ENCODE data around the gene PPP2CA.
A peak's percentile ranks its signal among the peaks of the same experiment; 100 is the strongest.
"Not testable (repeated sequence)": the region's sequence is repeated elsewhere in the genome, so short reads cannot be mapped to it uniquely, and the experiment has no call there.

PPP2CA gene

DNA sequence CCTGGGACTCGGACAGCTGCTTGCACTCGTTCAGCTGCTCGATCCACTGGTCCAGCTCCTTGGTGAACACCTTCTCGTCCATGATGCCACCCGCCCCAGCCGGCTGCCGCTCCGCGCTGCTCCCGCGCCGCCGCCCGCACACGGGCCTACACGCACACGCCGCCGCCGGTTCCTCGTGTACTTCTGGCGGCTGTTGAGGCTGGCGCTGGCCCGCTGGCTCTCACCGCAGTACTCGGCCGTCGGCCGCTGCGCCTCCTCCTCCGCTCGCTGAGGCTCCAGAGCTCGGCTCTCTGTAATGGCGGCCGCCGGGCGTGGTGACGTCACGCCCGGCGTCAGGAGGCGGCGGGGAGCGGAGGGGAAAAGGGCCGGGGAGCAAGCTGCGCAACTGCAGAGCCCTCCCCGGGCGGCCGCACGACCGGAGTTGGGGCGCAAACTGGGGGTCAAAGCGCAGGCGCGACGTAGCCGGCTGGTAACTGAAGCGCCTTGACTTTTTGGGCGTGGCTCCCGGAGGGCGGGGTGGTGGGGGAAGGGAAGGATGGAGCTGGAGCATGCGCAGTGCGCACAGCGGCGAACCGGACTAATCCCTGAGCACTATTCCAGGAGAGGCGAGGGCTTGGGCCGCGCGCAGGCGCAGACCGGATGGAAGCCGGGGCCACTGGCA lies at the start of gene PPP2CA:
Gene PPP2CA, minus strand, starts transcription at position 294 of the 661 bp plus-strand sequence. Its CDS starts 212 bp downstream, at position 82.
- DNase-seq = peak; percentile 81

DNA sequence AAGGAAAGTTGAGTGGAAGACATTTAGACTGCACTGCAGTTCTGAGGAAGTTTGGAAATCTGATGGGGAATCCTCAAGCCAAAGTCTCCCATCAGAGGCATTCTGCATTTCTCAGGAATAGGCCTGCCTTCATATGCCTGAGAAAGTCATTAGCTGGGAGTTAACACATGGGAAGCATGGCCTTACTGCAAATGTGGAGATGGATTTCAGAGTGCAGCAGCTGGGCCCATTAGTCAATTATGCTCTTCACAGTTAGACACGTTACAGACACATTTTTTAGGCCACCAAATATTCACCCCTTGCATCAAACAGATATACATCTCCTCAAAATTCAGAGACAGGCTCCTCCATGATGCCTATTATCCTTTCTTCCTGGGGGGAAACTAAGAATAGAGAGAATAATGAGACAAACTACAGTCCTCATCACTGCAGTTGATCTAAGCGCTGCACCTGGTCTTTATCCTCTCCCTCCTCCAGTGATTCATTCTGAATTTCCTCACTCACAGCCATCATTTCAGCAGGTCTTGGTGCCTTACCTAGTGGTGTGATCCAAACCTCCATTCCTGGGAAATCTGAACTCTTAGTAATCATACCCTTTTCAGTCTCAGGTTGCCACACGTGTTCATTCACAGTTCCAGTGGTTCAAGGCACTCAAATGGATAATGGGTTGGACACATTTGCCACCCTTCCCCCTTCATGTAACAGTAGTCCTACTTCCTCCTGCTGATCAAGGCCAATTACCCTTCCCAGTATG lies 47.9 kb upstream of the PPP2CA start:
- DNase-seq = no peak

DNA sequence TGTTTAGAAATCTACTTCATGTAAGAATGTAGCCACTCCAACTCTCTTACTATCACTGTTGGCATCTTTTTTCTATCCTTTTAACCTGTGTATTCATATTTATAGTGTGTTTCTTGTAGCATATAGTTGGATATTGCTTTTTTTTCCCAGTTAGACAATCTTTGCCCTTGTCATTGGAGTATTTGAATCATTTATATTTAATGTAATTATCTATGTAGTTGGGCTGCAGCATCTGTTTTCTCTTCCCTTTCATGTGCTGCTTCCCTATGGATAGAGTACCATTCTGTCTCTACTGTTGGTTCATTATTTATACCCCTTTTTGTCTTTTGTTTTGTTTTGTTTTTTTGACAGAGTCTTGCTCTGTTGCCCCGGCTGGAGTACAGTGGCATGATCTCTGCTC lies 45.2 kb upstream of the PPP2CA start:
- DNase-seq = no peak

DNA sequence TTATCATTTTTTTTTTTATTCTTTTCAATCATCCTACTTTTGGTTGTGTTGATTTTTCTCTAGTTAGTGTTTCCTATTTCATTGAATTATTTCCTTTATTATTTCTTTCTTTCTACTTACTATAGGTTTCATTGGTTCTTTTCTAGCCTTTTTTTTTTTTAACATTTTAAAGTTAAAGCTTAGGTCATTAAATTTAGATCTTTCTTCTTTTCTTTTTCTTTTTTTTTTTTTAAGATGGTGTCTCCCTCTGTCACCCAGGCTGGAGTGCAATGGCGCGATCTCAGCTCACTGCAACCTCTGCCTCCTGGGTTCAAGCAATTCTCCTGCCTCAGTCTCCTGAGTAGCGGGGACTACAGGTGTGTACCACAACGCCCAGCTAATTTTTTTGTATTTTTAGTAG lies 43.0 kb upstream of the PPP2CA start:
- no peak for DNase-seq

DNA sequence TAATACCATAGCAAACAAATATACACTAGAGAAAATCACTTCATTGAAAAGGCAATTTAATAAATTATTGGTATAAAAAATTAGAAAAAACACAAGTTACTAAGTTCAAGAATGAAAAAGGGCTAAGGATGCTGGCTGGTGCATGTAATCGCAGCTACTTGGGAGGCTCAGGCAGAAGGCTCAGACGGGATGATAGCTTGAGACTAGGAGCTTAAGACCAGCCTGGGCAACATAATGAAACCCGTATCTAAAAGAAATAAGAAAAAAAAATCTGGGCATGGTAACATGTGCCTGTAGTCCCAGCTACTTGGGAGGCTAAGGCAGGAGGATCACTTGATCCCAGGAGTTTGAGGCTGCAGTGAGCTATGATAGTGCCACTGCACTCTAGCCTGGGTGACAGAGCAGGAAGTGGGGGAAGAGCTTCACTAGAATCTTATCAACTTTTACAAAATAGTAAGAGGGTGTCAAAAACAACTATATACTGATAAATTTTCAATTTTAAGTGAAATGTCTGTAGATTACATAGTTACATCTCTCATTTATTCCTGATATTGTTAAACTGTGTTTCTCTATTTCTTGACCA lies 42.2 kb upstream of the PPP2CA start:
- no peak for DNase-seq

DNA sequence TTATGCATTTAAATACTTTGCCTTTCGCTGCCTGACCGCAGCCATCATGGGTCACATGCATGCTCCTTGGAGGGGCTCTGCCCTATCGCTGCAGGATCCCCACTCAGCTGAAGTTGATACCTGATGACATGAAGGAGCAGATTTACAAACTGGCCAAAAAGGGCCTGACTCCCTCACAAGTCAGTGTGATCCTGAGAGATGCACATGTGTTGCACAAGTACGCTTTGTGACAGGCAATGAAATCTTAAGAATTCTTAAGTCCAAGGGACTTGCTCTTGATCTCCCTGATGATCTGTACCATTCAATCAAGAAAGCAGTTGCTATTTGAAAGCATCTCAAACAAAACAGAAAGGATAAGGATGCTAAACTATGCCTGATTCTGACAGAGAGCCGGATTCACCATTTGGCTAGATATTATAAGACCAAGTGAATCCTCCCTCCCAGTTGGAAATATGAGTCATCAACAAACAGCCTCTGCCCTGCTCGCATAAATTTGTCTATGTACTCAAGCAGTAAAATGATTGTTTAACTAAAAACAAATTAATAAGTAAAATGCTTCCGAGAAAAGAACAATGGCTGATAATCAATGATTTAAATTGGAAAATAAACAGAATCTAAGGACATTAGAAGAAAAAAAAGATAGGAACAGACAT lies 41.6 kb upstream of the PPP2CA start:
- no peak for DNase-seq

DNA sequence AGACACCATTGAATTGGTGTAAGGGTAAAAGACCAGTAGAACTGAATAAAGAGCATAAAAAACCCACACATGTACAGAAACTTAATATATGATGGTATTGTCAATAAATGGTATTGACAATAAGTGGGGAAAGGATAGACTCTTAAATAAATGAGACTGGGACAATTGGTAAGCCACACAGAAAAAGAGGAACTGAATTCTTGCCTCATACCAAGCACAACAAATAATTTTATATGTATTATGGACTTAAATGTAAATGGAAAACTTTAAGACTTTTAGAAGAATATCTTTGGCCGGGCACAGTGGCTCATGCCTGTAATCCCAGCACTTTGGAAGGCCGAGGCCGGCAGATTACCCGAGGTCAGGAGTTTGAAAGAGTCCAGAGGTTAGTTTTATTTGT lies 37.9 kb upstream of the PPP2CA start:
- DNase-seq = no peak

- DNase-seq = not testable (repeated sequence)
These were observed 36.8 kb upstream of the PPP2CA start for GRCh38 chr5:134262629-134263028.

DNA sequence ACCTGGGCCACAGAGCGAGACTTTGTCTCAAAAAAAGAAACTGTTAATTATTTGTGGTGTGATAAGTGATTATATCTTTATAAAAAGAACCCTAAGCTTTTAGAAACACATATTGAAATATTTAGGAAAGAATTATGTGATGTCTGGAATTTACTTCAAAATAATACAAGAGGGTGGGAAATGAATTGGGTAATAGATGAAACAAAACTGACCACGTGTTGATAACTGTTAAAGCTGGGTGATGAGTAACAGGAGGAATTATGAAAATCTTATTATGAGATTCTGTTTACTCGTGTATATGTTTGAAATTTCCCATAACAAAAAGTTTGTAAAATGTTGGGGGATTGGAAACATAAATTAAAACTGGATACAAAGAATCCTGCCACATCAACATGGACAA lies 33.0 kb upstream of the PPP2CA start:
- DNase-seq = no peak

DNA sequence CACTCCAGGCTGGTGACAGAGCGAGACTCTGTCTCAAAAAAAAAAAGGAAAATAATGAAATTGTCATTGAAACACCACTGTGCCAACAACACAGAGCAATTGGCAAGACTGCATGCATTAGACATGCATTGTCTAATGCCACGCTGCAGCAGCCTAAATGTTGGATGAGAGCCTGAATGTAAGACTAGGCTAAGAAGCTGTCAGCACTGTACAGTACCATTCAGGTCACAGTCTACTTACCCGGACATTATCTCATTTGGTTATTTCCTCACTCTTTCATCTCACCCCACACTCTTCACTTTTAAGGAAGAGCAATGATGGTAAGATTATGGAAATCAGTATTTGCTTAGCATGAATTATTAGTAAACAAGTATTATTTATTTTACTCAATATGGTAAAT lies 31.3 kb upstream of the PPP2CA start:
- no peak for DNase-seq

GRCh38 chr5:134255418-134256150 lies 29.7 kb upstream of the PPP2CA start:
- no peak for DNase-seq

- not testable (repeated sequence) for DNase-seq
These were observed 27.7 kb upstream of the PPP2CA start for GRCh38 chr5:134253368-134254153.

DNA sequence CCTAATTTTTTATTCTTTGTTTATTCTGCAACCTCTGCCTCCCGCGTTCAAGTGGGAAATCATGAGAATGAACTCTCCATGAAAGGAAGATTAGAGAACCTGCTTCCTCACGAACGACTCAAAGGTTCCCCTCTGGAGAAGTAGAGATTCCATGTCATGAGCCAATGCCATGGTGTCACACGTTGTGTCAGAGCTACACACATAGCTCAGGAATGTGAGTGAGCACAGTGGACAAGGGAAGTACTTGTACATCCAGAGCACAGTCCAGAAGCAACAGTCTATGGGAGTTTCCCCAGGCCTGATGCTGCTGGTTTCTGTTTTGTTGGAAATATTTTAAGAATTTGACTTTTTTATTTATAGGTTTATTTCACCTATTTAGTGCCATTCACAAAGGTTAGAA lies 26.8 kb upstream of the PPP2CA start:
- no peak for DNase-seq

DNA sequence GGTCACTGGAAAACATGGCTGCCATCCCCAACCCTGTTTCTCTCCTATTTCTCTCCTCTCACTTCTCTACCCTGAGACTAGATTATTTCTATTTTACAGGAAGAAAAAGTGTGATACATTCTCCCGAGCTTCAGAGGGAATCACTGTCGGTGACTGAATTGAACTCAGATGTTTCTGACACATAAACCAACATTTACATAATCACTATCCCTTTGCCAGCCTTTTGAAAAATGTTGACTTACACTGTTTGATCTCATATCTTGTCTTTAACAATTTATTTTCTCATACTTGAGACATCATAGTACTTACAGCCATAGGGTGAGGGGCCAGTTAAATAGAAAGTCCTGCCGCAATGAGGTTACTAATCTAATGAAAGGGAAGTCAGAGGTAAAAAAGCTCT lies 25.1 kb upstream of the PPP2CA start:
- DNase-seq = no peak

DNA sequence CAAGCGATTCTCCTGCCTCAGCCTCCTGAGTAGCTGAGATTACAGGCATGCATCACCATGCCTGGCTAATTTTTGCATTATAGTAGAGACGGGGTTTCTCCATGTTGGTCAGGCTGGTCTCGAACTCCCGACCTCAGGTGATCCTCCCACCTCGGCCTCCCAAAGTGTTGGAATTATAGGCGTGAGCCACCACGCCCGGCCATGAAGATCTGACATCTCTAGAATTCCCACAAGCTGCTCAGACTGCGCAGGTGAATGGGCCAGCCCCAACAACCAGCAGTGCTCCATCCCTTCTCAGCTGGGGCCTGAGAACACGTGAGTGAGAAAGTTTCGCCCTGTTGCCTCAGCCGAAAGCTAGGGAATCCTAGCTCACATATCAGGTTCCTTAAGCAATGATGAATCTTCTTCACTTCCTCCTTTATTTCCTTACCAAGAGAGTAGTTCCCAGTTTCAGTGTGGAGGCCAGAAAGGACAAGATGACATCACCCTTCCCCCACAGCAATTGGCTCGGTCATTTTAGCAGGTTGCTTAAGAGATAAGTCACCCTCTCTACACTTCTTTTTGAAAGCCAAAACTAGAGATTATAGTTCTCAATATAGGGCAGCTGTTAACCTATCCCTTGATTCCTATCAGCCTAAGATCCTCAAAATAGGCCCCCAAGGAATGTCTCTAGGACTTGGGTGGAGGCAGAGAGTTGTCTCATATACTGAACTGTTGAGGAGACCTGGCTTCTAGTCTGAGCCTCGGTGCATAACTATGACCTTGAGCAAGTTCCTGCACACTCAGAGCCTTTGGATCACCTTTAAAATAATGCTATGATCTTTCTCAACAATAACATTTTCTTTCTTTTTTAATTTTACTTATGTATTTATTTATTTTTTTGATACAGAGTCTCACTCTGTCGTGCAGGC lies 23.9 kb upstream of the PPP2CA start:
- DNase-seq = no peak

DNA sequence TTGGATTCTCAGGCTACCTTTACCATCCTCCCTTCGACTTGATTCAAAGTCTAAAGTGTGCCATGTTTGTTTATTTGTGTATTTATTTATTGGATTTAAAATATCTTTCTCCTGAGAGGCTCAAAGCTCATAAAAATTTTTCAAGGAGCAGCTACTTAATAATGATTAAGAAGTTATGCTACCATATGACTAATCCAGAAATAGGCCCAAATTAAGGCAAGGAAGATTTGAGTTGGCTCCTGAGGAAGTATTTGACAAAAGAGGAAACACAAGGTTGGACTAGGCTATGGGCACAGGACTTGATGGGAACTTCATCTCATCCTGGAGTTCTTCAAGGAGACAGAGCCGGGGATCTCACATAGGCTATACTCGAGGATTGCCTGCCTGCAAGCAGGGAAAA lies 22.4 kb upstream of the PPP2CA start:
- DNase-seq = no peak

GRCh38 chr5:134247428-134248224 lies 21.8 kb upstream of the PPP2CA start:
- no peak for DNase-seq

DNA sequence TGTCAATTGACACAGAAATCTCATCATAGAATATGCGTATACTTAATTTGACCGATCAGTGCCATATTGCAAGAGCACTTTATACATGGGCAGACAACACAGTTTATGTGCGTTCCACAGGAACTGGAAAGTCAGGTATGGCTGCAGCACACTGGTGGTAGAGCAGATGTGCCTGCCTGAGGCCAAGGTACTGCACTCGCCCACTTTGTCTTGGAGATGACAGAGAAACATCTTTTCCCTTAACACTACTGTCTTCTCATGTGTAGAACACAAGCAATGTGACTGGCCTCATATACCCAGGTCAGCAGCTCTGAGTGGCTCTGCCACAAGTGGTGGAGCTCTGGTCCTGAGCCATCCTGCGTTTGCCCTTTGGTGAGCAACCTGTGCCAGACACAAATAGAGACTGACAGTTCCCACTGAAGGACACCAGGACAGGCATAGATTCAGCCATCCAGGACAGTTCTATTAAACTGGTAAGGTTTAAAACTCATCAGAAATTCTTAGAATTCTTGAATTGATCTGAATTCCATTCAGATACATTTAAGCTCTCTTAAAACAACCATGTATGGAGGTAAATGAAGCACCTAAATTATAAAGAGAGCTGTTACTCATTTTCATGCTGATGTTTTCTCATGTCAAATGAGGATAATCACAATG lies 21.0 kb upstream of the PPP2CA start:
- DNase-seq = no peak

GRCh38 chr5:134245692-134246091 lies 19.8 kb upstream of the PPP2CA start:
- no peak for DNase-seq

Data from NCI-H1417 treated with DMSO at 0.1 percent for 48 hours (cell line).